GM23338 (cell line): Measurements from ENCODE around the gene SEMA7A. TPM values are rescaled to one million over a fixed set of nuclear protein-coding genes. Genes with fewer than 3 reads are reported as not detected.

Experiments used
- ATAC-seq: fragments of 200-7000 bp; cut with Tn5 transposase; 3 replicates; pipeline ENCODE4 v1.9.1; 2020
- DNase-seq: peaks from one replicate; pipeline ENCODE4 v3.0.0-alpha.2; 2015; ENCODE audit warnings: low spot score
- H2AFZ ChIP-seq: fragments of 200-600 bp; sonication (generic); 2 replicates; pipeline ENCODE4 v1.8.0; 2016; ENCODE audit warnings: antibody characterized with exemption, mild to moderate bottlenecking, moderate library complexity
- H3F3A ChIP-seq: fragments of 200-600 bp; sonication (generic); replicated peaks from 2 replicates; pipeline ENCODE4 v1.8.0; 2017; ENCODE audit warnings: antibody characterized with exemption, mixed run types, low read depth
- H3K27ac ChIP-seq: fragments of 200-600 bp; sonication (generic); 2 replicates; pipeline ENCODE4 v1.6.1; 2016; ENCODE audit warnings: low read depth
- H3K27me3 ChIP-seq: fragments of 200-600 bp; sonication (generic); 2 replicates; pipeline ENCODE4 v1.8.0; 2016; ENCODE audit warnings: mild to moderate bottlenecking, mixed run types, moderate library complexity; ENCODE audit not compliant: insufficient read depth
- H3K36me3 ChIP-seq: fragments of 200-600 bp; sonication (generic); 2 replicates; pipeline ENCODE4 v1.8.0; 2016; ENCODE audit warnings: mild to moderate bottlenecking; ENCODE audit not compliant: insufficient read depth
- H3K4me1 ChIP-seq: fragments of 200-600 bp; sonication (generic); 2 replicates; pipeline ENCODE4 v1.8.0; 2016; ENCODE audit warnings: mild to moderate bottlenecking, moderate library complexity; ENCODE audit not compliant: insufficient read depth
- H3K4me2 ChIP-seq: fragments of 200-600 bp; sonication (generic); 2 replicates; pipeline ENCODE4 v1.7.1; 2017; ENCODE audit warnings: mixed run types
- H3K4me3 ChIP-seq: fragments of 200-600 bp; sonication (generic); 2 replicates; pipeline ENCODE4 v1.6.1; 2016; ENCODE audit warnings: mixed run types
- H3K79me2 ChIP-seq: fragments of 200-600 bp; sonication (generic); replicated peaks from 2 replicates; pipeline ENCODE4 v1.8.0; 2017; ENCODE audit warnings: mild to moderate bottlenecking; ENCODE audit not compliant: insufficient read depth
- H3K9me2 ChIP-seq: fragments of 200-600 bp; sonication (generic); 2 replicates; pipeline ENCODE4 v1.8.0; 2017; ENCODE audit not compliant: insufficient read depth
- H4K20me1 ChIP-seq: fragments of 200-600 bp; sonication (generic); replicated peaks from 2 replicates; pipeline ENCODE4 v1.8.0; 2017; ENCODE audit warnings: mild to moderate bottlenecking; ENCODE audit not compliant: insufficient read depth
- H3K27ac Mint-ChIP-seq: 2 replicates; pipeline ENCODE4 v1.8.0; 2020; ENCODE audit warnings: inconsistent platforms, mild to moderate bottlenecking, moderate library complexity, mixed read lengths
- H3K27me3 Mint-ChIP-seq: 3 replicates; pipeline ENCODE4 v1.8.0; 2022; ENCODE audit warnings: low read depth, mild to moderate bottlenecking, moderate library complexity, mixed read lengths, inconsistent platforms; ENCODE audit not compliant: insufficient read depth, poor library complexity
- H3K36me3 Mint-ChIP-seq: 3 replicates; pipeline ENCODE4 v1.8.0; 2021; ENCODE audit warnings: low read depth, mild to moderate bottlenecking, inconsistent platforms, moderate library complexity, mixed read lengths
- H3K4me1 Mint-ChIP-seq: 3 replicates; pipeline ENCODE4 v1.8.0; 2020; ENCODE audit warnings: mild to moderate bottlenecking, inconsistent platforms, mixed read lengths
- H3K4me3 Mint-ChIP-seq: 3 replicates; pipeline ENCODE4 v1.8.0; 2021; ENCODE audit warnings: moderate library complexity, mild to moderate bottlenecking, inconsistent platforms, mixed read lengths
- H3K9me3 Mint-ChIP-seq: 3 replicates; pipeline ENCODE4 v1.8.0; 2020; ENCODE audit warnings: moderate library complexity, mild to moderate bottlenecking, inconsistent platforms, mixed read lengths
- CREB1 ChIP-seq: fragments of 250-450 bp; sonication (Bioruptor Pico); IDR thresholded peaks from 2 replicates; pipeline ENCODE4 v1.5.0; 2020; ENCODE audit warnings: low read depth, mild to moderate bottlenecking, moderate library complexity
- EZH2 ChIP-seq: fragments of 200-600 bp; sonication (generic); IDR thresholded peaks from one replicate; pipeline ENCODE4 v1.8.0; 2017; ENCODE audit warnings: antibody characterized with exemption, mild to moderate bottlenecking, low read depth; ENCODE audit not compliant: unreplicated experiment
- EZH2phosphoT487 ChIP-seq: fragments of 200-600 bp; sonication (generic); IDR thresholded peaks from one replicate; pipeline ENCODE4 v1.8.1; 2018; ENCODE audit warnings: antibody characterized with exemption; ENCODE audit not compliant: unreplicated experiment
- JUNB ChIP-seq: IDR thresholded peaks from one replicate; pipeline ENCODE4 v1.6.1; 2016; ENCODE audit warnings: antibody characterized with exemption; ENCODE audit not compliant: unreplicated experiment
- POLR2AphosphoS5 ChIP-seq: IDR thresholded peaks from 2 replicates; pipeline ENCODE4 v1.6.1; 2016; ENCODE audit warnings: antibody characterized with exemption, low read depth
- STAT1 ChIP-seq: IDR thresholded peaks from one replicate; pipeline ENCODE4 v1.6.1; 2016; ENCODE audit warnings: antibody characterized with exemption; ENCODE audit not compliant: unreplicated experiment
- ZNF114 ChIP-seq: fragments of 250-450 bp; sonication (Bioruptor Pico); IDR thresholded peaks from 2 replicates; pipeline ENCODE4 v1.5.0; 2020; ENCODE audit warnings: mild to moderate bottlenecking, moderate library complexity
- polyA plus RNA-seq: library from polyadenylated mRNA; unstranded; fragments of >200 nt; fragmentation: Nextera tagmentation; extraction: Ambion mirVana; gene quantifications from 2 replicates; pipeline ENCODE4 v1.2.1, GENCODE V29; 2016
- total RNA-seq: library from RNA; depleted of rRNA; stranded (reverse); fragments of >200 nt; shearing (Covaris generic); gene quantifications from 2 replicates; pipeline ENCODE4 v1.2.3, GENCODE V29; 2014
- TF ChIP-seq, protein P1 (sequence below), 2 experiments: fragments of 200-600 bp in 1 of 2; sonication (generic) in 1 of 2; conservative IDR thresholded peaks; 2 replicates each; pipeline versions ENCODE4 v1.5.1 to v1.6.1; 2016 to 2017; ENCODE audit warnings: antibody characterized with exemption in 2 of 2, low read depth in 2 of 2, mild to moderate bottlenecking in 2 of 2, moderate library complexity in 1 of 2
- TF ChIP-seq, protein P2 (sequence below): fragments of 250-450 bp; sonication (Bioruptor Pico); IDR thresholded peaks from 2 replicates; pipeline ENCODE4 v1.5.0; 2020; ENCODE audit warnings: mild to moderate bottlenecking, moderate library complexity

The SEMA7A gene
- total and polyA plus RNA-seq, 2 experiments from 2014 or later: 2.0 to 14.1 TPM

DNA sequence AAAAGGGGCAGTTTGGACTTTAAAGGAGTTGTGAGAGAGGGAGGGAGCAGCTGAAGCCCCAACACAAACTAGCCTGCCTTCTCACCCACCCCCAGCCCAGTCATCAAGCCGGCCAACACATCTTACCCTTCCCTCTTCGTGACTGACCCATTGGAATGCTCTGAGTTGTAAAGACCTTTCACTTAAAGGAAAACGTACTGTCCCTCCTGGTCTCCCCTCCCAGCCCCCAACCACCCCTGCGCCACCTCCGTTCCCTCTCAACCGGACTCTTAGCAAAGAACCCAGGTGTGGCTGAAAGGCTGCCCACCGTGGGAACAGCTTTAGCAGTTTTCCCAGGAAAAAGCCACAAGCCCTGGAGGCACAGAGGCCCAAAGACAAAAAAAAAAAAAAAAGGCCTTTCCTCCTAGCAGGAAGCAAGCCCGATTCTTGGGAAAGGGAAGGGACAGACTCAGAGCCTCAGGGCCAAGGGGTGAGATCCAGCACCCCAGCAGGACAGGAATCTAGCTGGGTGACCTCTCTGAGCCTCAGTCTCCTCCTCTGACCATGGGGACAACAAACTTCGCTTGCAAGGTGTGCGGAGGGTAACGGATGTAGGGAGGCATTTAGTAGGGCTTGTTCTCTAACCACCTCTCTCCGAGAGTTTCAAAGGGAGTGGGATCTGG lies 68.7 kb downstream of the SEMA7A start (continued):
- TF ChIP-seq, protein P1, sequence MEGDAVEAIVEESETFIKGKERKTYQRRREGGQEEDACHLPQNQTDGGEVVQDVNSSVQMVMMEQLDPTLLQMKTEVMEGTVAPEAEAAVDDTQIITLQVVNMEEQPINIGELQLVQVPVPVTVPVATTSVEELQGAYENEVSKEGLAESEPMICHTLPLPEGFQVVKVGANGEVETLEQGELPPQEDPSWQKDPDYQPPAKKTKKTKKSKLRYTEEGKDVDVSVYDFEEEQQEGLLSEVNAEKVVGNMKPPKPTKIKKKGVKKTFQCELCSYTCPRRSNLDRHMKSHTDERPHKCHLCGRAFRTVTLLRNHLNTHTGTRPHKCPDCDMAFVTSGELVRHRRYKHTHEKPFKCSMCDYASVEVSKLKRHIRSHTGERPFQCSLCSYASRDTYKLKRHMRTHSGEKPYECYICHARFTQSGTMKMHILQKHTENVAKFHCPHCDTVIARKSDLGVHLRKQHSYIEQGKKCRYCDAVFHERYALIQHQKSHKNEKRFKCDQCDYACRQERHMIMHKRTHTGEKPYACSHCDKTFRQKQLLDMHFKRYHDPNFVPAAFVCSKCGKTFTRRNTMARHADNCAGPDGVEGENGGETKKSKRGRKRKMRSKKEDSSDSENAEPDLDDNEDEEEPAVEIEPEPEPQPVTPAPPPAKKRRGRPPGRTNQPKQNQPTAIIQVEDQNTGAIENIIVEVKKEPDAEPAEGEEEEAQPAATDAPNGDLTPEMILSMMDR (conservative IDR thresholded peaks at IDR 0.05; ENCODE audit: low read depth in 2 of 2): no peak
- TF ChIP-seq STAT1 (no peak), CREB1 (CRISPR knock-in tag) (no peak), EZH2 (no peak), POLR2AphosphoS5 (no peak), JUNB (no peak)
- TF ChIP-seq, protein P2, sequence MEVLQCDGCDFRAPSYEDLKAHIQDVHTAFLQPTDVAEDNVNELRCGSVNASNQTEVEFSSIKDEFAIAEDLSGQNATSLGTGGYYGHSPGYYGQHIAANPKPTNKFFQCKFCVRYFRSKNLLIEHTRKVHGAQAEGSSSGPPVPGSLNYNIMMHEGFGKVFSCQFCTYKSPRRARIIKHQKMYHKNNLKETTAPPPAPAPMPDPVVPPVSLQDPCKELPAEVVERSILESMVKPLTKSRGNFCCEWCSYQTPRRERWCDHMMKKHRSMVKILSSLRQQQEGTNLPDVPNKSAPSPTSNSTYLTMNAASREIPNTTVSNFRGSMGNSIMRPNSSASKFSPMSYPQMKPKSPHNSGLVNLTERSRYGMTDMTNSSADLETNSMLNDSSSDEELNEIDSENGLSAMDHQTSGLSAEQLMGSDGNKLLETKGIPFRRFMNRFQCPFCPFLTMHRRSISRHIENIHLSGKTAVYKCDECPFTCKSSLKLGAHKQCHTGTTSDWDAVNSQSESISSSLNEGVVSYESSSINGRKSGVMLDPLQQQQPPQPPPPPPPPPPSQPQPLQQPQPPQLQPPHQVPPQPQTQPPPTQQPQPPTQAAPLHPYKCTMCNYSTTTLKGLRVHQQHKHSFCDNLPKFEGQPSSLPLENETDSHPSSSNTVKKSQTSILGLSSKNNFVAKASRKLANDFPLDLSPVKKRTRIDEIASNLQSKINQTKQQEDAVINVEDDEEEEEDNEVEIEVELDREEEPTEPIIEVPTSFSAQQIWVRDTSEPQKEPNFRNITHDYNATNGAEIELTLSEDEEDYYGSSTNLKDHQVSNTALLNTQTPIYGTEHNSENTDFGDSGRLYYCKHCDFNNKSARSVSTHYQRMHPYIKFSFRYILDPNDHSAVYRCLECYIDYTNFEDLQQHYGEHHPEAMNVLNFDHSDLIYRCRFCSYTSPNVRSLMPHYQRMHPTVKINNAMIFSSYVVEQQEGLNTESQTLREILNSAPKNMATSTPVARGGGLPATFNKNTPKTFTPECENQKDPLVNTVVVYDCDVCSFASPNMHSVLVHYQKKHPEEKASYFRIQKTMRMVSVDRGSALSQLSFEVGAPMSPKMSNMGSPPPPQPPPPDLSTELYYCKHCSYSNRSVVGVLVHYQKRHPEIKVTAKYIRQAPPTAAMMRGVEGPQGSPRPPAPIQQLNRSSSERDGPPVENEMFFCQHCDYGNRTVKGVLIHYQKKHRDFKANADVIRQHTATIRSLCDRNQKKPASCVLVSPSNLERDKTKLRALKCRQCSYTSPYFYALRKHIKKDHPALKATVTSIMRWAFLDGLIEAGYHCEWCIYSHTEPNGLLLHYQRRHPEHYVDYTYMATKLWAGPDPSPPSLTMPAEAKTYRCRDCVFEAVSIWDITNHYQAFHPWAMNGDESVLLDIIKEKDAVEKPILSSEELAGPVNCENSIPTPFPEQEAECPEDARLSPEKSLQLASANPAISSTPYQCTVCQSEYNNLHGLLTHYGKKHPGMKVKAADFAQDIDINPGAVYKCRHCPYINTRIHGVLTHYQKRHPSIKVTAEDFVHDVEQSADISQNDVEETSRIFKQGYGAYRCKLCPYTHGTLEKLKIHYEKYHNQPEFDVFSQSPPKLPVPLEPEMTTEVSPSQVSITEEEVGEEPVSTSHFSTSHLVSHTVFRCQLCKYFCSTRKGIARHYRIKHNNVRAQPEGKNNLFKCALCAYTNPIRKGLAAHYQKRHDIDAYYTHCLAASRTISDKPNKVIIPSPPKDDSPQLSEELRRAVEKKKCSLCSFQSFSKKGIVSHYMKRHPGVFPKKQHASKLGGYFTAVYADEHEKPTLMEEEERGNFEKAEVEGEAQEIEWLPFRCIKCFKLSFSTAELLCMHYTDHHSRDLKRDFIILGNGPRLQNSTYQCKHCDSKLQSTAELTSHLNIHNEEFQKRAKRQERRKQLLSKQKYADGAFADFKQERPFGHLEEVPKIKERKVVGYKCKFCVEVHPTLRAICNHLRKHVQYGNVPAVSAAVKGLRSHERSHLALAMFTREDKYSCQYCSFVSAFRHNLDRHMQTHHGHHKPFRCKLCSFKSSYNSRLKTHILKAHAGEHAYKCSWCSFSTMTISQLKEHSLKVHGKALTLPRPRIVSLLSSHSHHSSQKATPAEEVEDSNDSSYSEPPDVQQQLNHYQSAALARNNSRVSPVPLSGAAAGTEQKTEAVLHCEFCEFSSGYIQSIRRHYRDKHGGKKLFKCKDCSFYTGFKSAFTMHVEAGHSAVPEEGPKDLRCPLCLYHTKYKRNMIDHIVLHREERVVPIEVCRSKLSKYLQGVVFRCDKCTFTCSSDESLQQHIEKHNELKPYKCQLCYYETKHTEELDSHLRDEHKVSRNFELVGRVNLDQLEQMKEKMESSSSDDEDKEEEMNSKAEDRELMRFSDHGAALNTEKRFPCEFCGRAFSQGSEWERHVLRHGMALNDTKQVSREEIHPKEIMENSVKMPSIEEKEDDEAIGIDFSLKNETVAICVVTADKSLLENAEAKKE (CRISPR knock-in tag): no peak

DNA sequence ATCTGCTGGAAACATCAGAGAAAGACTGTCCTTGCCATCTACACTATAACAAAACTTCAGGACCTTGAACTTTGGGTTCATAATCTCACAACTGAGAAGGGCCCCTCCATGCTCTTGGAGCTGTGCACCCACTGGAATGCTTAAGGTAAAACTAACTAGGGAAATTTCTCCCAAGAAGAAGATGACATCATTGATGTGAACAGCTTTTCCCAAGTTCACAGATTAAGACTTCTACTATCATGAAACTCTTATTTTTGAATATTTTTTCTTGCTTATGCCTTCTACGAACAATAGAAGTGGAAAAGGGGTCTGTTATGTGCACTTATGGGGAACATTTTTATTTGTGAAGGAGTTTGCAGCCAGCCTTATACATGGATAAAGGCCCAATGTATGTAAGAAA lies 71.3 kb downstream of the SEMA7A start:
- no peak overlapping the region for H2AFZ ChIP-seq
- H3K27ac ChIP-seq: no peak overlapping the region
- H3K27me3 ChIP-seq: peaks cover 40% of the 10 kb centered on the region
- H3K4me1 ChIP-seq: peaks cover 46% of the 10 kb centered on the region
- no peak overlapping the region for H3K4me3 ChIP-seq
- no peaks in the 10 kb centered on the region for H3K9me3 Mint-ChIP-seq
- H3K4me2 ChIP-seq: no peak overlapping the region
- H3K79me2 ChIP-seq: no peaks in the 10 kb centered on the region
- H3K9me2 ChIP-seq: no peaks in the 10 kb centered on the region
- no peaks in the 10 kb centered on the region for H3K36me3 Mint-ChIP-seq
- H3K27me3 Mint-ChIP-seq: peaks cover 20% of the 10 kb centered on the region
- no peak for ATAC-seq
- 0 out of 2 replicates have a peak, but pooled peaks cover 5% of the 10 kb centered on the region for H3F3A ChIP-seq
- H3K27ac Mint-ChIP-seq: no peak overlapping the region
- no peak overlapping the region for H3K4me3 Mint-ChIP-seq
- H3K4me1 Mint-ChIP-seq: peaks cover 19% of the 10 kb centered on the region
- no peak for DNase-seq
- H4K20me1 ChIP-seq: no peaks in the 10 kb centered on the region
- no peaks in the 10 kb centered on the region for H3K36me3 ChIP-seq
- TF ChIP-seq EZH2phosphoT487: no peak
- TF ChIP-seq ZNF114 (CRISPR knock-in tag): no peak
- TF ChIP-seq, protein P1 (conservative IDR thresholded peaks at IDR 0.05; ENCODE audit: low read depth in 2 of 2): no peak
